Stimulated activated CD4-positive, alpha-beta T cell treated with anti-CD3 and anti-CD28 coated beads, Interleukin-2, amount 100 ng/mL, for 24 hours (primary cell): Measurements from ENCODE around the gene DIS3L2.

Experiments used
- DNase-seq, 2 donors: peaks; one replicate each; pipeline ENCODE4 v3.0.0-alpha.2; 2020

The DIS3L2 gene

GRCh38 chr2:232238108-232238507 is 276.6 kb downstream of the DIS3L2 start:
- no peak for DNase-seq

- DNase-seq: no peak
Observed at GRCh38 chr2:232238596-232238995, 277.1 kb downstream of the DIS3L2 start.

- DNase-seq: peak in 1 of 2 donors; percentile 9
Observed at GRCh38 chr2:232239951-232240681, 278.6 kb downstream of the DIS3L2 start.

- no peak for DNase-seq
Observed at GRCh38 chr2:232240906-232241305, 279.4 kb downstream of the DIS3L2 start.

GRCh38 chr2:232242316-232242715 is 280.8 kb downstream of the DIS3L2 start:
- DNase-seq: no peak

- DNase-seq: no peak
Observed at GRCh38 chr2:232245111-232245510, 283.6 kb downstream of the DIS3L2 start.

GRCh38 chr2:232246245-232246644 is 284.7 kb downstream of the DIS3L2 start:
- DNase-seq: no peak

- no peak for DNase-seq
Observed at GRCh38 chr2:232249096-232249495, 287.6 kb downstream of the DIS3L2 start.

- DNase-seq: no peak
Observed at GRCh38 chr2:232250246-232251175, 289.0 kb downstream of the DIS3L2 start.

GRCh38 chr2:232255033-232255432 is 293.5 kb downstream of the DIS3L2 start:
- no peak for DNase-seq

GRCh38 chr2:232260075-232260474 is 298.6 kb downstream of the DIS3L2 start:
- no peak for DNase-seq

GRCh38 chr2:232261776-232262175 is 300.3 kb downstream of the DIS3L2 start:
- DNase-seq: no peak

GRCh38 chr2:232263295-232263694 is 301.8 kb downstream of the DIS3L2 start:
- no peak for DNase-seq

- DNase-seq: no peak
Observed at GRCh38 chr2:232264081-232264480, 302.6 kb downstream of the DIS3L2 start.

GRCh38 chr2:232265329-232265728 is 303.8 kb downstream of the DIS3L2 start:
- no peak for DNase-seq

- DNase-seq: no peak
Observed at GRCh38 chr2:232268636-232269165, 307.2 kb downstream of the DIS3L2 start.

- DNase-seq: no peak
Observed at GRCh38 chr2:232269867-232270266, 308.4 kb downstream of the DIS3L2 start.

GRCh38 chr2:232273903-232274643 is 312.6 kb downstream of the DIS3L2 start:
- DNase-seq: no peak

- DNase-seq: no peak
Observed at GRCh38 chr2:232275670-232276069, 314.2 kb downstream of the DIS3L2 start.

- DNase-seq: no peak
Observed at GRCh38 chr2:232276084-232276732, 314.7 kb downstream of the DIS3L2 start.

GRCh38 chr2:232276733-232277313 is 315.3 kb downstream of the DIS3L2 start:
- DNase-seq: no peak

- DNase-seq: no peak
Observed at GRCh38 chr2:232278534-232278933, 317.0 kb downstream of the DIS3L2 start.
